ENCODE results near the gene HAO1.
"Not testable (repeated sequence)": the region's sequence is repeated elsewhere in the genome, so short reads cannot be mapped to it uniquely, and the experiment has no call there.

Gene HAO1

DNA sequence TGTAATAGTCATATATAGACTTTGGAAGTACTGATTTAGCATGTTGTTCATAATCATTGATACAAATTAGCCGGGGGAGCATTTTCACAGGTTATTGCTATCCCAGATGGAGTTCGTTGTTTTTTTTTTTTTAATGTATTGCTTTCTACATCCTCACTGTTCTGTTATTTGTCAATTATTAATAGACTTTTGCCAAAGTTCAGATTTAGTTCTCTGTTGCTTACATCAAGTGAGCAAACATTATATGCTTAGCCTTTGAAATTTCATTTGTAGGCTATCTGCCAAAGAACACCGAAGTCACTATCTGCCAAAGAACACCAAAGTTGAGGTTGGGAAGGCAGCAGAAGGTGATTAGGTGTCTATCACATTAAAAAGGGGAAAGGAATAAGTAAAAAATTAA, at the start of gene HAO1:
Gene HAO1, minus strand, starts transcription at position 118 of the 400 bp plus-strand sequence. Its CDS starts 36 bp downstream, at position 82.
- no peak for DNase-seq (ENCODE audit: low read depth)

DNA sequence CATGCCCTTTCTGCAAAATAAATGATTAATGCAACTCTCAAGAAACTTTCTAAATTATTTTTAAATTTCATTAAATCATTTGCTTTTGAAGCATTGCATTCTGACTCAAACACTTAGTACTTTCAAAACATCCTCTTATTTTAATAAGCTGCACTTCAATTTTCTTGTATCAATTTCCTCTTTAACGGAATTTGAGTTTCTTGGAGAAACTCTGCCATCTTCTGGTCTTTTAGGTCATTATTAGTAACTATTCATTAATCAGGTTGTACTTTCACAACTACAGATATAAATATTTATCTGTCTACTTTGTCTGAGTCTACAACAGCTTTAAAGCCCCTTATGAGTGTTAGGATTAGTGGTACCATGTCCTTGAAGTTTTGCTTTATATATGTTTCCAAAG, 49.1 kb upstream of the HAO1 start:
- no peak for DNase-seq (ENCODE audit: low read depth)

DNA sequence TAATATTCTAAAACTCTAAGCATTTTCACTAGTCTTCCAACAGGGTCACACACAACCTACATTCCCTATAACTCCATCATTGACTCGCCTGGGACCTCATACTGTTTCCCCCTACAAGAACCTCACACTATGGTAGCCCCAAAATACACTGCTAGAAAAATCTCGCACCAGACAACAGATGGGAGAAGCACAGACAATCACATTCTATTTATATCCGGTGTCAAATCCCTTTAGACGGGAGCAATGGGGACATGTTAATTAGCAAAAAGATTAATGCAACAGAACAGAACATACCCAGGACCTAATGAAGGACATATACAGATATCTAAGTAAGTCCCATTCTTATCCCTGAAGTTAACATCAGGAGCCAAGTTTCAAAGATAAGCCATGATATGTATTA, 45.7 kb upstream of the HAO1 start:
- no peak for DNase-seq (ENCODE audit: low read depth)

DNA sequence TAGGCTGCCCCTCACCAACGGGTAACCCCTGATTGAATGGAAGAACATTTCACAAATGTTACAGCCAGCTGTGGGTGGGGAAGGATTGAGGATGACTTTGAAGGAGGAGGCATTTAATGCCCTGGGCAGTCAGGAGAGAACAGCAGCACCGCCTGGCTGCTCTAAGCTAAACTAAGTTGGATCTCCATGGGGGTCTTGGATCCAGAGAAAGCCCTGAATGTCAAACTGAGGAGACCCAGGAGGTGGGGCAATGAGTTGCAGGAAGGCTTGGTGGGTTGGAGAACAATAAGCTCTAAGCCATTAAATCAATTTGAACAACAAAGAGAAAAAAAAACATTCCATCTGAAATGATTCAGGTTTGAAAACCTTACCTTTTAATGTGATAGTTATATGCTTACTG, 43.9 kb upstream of the HAO1 start:
- no peak for DNase-seq (ENCODE audit: low read depth)

DNA sequence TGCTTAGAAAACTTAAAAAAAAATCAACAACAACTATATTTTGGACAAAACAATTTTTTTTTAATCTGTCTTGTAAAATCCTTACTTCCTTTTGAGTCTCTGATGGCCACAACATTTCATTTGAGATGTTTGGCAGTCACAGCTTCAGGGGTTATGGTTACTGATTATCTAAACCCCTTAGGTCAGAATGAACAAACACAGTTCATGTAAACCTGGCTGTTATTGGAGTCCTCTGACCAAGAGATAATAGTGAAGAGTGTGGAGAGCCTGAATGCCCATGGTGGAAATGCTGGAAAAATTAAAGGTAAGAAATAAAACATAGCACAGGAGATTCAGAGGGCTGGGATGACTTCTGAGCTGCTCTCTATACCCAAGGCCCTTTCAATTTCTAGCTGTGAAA, 41.1 kb upstream of the HAO1 start:
- DNase-seq (ENCODE audit: low read depth), result no peak

DNA sequence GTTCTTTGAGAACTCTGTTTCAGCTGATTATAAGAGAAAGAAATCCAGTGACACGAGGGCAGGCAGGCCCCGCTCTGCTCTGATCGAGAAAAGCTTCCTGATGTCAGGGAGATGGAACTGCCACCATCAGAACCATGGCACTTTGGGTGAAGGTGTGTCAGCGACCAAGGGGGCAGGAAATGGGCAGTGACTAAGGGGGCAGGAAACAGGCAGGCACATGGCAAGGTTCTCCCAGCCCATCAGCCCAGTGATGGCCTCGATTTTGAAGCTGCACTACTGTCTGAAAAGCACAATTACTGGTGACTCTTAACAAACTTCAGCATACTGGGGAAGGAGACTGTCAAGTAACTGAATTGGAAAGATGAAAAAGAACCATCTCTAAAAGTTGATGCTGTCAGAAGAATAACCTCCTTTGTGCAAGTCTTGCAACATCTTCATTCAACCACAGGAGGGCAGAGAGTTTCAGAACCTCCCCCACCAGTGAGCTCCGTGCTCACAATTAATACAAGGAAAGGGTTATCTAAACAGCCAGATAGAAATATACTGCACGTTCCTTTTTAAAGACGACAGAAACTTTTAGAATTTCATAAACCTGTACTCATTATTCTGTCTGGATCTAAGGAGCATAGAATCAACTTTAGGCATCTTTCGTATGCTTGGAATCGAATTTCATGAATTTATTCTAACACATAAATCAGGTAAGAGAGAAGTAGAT, 40.2 kb upstream of the HAO1 start:
- no peak for DNase-seq (ENCODE audit: low read depth)

DNA sequence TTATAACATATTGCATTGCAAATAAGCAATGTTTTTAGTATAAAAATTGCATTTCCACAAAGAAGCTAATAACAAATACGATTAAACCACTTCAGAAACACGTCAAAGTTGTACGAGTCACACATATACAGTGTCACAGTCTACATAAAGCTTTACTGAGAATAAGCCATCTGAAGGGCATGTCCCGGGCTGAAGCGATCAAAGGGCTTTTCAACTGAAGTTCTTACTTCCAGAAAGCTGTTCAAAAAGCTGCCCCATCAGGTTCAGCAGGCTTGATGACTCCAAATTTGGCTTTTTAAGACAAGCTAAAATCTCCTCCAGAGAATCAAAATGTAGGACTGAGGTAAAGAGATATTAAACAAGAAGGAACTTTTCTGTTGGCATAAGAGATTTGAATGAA, 37.5 kb upstream of the HAO1 start:
- no peak for DNase-seq (ENCODE audit: low read depth)

DNA sequence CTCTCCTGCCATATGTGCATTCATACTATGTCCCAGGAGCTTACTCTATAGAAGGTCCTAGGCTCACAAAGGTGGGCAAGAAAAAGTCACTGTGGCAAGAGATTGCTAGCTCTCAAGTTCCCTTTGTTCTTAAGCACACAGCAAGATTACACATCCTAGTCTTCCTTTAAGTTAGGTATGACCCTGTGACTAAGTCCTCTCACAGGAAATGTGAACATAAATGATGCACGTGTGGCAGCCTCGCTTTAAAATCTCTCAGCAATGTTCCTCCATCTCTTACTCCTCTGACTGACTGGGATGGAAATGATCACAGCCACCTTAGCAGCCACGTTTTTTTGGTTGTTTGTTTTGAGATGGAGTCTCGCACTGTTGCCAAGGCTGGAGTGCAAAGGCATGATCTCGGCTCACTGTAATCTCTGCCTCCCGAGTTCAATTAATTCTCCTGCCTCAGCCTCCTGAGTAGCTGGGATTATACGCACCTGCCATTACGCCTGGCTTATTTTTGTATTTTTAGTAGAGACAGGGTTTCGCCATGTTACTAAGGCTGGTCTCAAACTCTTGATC, 35.7 kb upstream of the HAO1 start:
- DNase-seq (ENCODE audit: low read depth), result no peak

DNA sequence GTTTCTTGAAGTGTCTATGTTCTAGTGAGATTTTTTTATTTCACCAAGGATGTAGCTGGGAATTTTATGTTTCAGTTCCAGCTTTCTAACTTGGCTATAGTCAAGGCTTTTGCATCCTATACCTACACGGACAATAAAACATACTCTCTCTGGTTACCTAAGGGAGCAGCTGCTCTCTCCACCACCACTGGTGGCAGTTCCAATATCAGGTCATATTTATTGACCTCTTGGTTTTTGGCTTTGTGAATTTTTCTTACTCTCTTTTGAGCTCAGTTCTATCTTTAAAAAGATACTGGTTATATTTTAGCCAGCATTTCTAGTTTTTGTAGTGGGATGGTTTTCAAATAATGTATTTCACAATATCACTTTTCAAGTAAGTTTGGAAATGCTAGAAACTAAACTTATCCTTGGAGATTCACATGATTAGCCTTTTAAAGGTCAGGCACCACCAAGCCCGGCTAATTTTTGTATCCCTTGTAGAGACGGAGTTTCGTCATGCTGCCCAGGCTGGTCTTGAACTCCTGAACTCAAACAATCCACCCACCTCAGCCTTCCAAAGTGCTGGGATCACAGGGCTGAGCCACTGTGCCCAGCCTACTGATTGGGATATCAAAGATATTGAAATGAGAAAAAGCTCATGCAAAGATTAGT, 34.7 kb upstream of the HAO1 start:
- no peak for DNase-seq (ENCODE audit: low read depth)

DNA sequence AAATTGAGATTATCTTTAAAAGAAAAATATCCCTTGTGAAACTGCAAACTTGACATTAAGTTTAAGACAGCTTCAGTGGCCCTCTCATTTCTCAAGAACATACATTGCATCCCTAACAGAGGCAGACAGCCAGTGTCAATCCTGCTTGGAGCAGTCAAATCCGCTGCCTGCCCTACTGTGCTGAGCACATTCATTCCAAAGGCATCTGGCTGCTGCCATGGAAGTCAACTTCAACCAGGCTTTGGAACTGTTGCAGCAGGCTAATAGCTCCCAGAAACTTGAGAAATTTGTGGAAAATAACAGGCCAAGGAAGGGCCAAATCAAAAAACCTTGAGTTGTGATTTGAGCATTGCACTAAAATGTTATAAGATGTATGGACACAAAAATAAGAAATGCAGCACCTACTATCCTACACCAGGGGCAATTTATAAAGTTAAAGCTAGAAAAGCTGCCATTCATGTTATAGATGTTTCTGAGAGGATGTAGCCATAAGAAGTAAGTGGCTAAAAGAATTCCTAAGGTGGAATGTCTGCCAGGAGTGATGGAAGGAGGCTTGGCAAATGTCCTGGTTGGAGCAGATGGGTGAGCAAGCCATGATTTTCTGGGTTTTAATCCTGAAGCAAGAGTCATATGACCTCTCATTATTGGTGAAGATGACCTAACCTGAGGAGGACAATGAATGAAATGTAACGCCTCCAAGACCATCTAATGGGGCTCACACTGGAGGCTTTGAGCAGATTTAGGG, 31.4 kb upstream of the HAO1 start:
- no peak for DNase-seq (ENCODE audit: low read depth)

DNA sequence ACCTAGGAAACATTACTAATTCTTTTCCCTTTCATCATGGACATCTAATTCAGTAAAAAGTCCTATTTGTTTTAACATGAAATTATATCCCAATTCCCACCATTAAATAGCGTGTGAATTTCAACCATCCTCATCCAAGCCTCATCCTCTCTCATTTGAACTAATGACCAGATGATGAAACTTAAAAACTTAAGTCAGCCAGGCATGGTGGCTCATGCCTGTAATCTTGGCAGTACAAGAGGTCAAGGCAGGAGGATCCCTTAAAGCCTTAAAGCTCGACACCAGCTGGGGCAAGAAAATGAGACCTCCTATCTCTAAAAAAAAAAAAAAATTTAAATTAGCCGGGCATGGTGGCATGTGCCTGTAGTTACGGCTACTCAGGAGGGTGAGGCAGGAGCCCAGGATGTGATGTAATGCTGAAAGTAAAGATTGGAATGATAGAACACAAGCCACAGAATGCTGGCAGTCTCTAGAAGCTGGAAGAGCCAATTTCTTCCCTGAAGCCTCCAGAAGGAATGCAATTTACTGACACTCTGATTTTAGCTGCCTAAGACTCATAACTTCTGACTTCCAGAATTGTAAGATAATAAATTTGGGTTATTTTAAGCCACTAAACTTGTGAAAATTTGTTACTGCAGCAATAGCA, 27.1 kb upstream of the HAO1 start:
- DNase-seq (ENCODE audit: low read depth), result no peak

DNA sequence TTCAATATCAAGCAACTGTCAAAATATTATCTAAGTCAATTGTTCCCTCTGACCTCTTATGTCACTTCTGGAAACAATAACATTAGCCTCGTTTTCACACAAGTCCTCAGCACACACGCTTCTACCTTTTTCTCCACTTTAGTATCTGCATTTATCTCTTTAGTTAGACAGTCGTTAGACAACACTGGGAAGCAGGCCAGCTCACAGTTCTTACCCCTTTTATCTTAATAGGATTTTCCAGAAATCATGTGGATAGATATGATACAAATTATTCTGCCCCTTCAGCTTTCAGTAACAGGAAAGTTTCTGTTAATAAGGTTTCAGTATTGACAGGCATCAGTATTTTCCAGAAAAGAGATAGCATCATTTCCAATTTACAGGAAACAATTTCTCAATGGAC, 25.9 kb upstream of the HAO1 start:
- no peak for DNase-seq (ENCODE audit: low read depth)

DNA sequence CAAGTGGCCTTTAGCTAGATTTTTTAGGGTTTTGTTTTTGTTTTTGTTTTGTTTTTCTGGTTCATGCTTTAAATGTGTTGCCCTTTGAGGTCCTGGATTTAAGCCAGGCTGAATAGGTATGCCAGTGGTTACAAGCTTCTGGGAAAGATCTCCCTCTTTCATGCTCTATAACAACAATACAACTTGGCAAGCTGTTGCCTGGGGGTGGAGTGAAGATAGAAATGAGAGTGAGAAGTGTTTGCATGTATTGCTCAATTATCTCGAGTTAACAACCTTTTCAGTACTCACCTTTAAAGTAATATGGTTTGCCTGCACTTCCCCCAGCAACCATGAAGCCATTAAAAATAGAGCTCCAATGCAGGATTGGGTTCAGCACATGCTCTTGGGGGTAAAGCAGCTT, 19.2 kb upstream of the HAO1 start:
- no peak for DNase-seq (ENCODE audit: low read depth)

DNA sequence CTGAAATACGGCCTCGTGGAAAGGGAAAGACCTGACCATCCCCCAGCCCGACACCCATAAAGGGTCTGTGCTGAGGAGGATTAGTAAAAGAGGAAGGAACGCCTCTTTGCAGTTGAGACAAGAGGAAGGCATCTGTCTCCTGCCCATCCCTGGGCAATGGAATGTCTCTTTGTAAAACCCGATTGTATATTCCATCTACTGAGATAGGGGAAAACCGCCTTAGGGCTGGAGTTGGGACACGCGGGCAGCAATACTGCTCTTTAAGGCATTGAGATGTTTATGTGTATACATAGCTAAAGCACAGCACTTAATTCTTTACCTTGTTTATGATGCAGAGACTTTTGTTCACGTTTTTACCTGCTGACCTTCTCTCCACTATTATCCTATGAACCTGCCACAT, 16.3 kb upstream of the HAO1 start:
- DNase-seq (ENCODE audit: low read depth), result not testable (repeated sequence)

DNA sequence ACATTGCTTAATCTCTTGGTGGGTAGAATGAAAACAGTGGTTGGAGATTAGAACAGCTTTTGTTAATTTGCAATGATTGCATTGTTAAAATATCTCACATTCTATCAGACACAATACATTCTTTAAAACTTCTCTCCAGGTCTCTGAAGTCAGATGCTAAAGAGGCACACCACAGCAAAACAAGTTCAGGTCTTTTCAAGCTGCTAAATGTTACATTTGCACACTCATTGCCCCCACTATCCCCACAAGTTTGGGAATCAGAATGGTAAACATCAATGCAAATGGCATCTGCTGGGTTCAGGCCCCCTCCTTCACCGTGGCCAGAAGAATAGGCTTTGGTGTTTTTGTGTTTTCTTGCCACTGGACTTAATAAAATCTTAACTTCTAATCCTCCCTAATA, 10.1 kb upstream of the HAO1 start:
- no peak for DNase-seq (ENCODE audit: low read depth)

DNA sequence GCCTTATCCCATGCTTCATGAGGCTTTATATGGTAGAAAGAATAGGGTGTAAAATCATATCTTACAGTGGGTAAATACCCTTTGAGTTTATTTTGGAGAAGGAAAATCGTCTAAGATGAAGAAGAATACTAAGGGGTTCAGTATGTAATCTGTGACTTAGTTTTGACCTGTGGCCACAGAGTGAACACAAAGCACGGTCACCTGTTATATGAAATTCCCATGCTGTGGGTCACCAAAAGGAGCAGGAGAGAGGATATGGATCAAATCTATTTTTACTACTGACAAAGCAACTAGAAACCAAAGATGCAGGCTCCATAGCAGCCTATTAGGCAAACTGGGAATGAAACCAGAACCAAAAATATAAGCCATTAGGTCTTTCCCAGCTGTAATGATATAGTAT, 3.6 kb upstream of the HAO1 start:
- DNase-seq (ENCODE audit: low read depth), result no peak

DNA sequence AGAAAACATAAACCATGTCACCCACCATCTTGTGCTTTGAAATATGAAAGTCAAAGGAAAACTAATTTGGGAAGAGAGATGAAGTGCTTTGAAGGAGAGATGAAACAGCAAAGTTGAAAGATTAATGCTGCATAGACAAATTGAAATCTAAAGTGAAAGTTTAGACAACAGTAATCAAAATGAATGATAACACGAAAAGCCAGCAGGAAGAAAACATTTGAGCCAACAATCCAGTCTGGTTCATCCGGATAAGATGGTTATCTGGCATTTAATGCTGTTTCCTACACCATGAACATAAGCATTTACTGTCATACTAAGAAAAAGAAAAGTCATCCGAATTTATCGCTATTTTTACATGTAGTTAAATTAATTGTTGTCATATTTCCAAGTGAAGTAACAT, 595 bp downstream of the HAO1 start:
- no peak for DNase-seq (ENCODE audit: low read depth)

DNA sequence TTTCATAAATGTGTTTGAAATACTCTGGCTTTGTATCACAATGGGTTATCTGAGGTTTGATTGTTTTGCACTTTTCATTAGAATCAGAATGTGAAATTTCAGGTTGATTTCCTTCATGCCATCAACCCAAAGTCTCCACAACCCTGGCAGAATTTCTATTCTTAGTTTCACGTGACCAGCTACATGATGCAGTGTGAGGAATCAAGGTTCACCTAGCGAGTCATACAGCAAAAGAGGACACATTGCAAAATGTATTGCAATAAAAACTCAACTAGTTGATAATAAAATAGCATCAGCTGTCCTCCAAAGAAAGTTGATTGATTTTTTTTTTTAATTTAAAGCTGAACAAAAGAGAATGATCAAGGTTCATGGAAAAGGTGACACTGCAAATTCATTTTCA, 2.2 kb downstream of the HAO1 start:
- DNase-seq (ENCODE audit: low read depth), result no peak

DNA sequence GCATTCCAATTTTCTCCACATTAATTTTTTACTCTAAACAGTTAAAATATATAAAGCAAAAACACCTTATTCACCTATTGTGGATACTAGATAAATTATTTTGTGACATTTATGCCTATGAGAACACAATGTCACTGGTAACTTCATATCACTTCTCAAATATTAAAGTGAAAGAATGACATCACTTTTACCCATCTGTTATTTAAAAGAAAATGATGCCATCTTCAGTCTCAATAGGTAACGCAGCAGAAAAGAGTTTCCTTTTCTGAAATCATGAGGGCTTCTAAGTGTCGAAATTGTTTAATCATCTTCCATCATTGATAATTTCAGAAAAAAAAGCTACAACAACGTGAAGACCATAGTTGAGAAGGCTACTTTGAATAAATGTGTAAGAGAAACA, 2.9 kb downstream of the HAO1 start:
- DNase-seq (ENCODE audit: low read depth), result no peak

DNA sequence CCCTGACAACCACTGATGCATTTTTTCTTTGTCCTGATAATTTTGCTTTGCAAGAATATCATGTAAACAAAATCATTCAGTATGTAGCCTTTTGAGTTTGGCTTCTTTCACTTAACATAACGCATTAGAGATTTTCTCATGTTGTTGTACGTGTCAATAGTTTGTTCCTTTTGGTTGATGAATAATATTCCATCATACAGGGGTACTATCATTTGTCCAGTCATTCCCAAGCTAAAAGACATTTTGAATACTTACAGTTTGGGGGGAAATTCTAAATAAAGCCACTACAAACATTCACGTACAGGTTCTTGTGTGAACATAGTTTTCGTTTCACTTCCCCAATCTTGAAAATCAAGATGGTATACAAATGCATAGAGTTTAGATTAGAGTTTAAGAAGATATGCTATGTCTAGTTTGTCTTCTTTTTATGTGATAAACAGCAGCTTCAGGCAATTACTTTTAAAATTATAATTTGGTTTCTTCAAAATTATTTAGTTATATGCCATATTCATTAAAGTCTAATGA, 5.2 kb downstream of the HAO1 start:
- DNase-seq (ENCODE audit: low read depth), result no peak

DNA sequence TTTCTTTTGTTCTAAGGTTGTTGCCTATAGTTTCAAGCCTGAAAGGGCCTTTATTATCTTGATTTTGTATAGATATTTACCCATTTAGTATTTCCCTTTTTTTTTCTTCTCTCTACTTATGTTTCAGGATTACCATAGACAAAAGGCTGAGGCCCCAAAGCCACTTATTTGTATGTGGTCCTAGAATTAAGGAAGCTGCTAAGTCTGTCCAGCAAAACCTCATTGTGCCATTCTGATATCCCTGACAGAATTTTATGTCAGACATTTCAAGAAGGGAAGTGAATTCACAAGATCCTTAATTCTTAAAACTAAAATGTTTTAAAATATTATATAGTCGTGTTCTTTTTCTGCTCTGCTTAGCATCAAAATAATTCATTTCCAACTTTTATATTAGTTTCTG, 6.9 kb downstream of the HAO1 start:
- no peak for DNase-seq (ENCODE audit: low read depth)

DNA sequence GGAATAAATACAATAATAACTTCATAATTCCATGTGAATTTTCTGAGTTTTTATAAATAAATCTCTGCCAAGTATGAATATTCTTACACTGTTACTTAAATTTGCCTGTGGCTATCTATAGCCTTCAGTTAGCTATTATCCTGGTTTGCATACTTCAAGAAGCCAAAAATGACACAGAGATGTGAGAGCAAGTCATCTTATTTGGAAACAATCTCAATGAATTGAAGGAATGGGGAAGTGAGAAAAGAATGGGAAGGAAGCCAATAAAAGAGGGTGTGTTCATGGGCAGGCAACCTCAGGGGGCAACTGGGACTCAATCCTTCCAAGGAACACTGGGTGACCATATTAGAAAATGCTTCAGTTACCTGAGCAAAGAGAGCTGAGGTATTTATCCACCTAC, 9.9 kb downstream of the HAO1 start:
- no peak for DNase-seq (ENCODE audit: low read depth)
